ENCODE data around the gene COMMD2.

COMMD2 gene

DNA sequence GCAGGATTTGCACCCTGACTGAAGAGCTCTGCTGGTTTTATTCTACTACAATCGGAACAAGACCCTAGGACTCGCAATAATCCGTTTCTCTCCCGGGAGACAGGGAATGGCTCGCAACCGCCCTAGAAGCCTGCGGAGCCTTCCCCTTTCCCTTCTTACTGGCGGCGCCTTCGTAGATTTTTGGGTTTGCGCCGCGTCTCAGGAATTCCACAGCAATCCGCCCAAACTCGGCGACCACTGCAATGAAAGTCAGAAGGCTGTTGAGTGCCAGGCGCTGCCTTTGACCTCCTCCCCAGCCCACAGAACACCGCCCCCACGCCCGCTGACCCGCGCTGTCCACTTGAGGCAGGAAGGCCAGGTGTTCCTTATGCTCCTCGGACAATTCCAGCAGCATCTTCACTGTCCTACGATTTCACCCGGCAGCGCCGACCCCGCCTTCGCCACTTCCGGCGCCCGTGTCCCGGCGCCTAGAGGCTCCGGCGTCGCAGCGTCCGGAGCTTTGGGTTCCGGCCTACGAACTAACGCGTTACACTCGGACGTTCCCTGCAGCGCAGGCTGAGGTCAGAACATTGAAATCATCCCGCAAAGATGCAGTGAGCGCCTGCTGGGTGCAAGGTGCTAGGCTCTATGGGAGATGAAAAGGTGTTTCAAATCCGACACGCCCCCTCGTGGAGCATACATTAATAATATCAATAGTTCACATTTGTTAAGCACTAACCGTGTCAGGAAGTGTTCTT lies at the start of gene COMMD2:
Gene COMMD2 (minus strand): TSS at position 439 of the 737 bp plus-strand sequence. CDS start 45 bp downstream, at position 394.
- FAIRE-seq, result peak; percentile 97
- DNase-seq (ENCODE audit: insufficient read length, low spot score), result peak; percentile 62

DNA sequence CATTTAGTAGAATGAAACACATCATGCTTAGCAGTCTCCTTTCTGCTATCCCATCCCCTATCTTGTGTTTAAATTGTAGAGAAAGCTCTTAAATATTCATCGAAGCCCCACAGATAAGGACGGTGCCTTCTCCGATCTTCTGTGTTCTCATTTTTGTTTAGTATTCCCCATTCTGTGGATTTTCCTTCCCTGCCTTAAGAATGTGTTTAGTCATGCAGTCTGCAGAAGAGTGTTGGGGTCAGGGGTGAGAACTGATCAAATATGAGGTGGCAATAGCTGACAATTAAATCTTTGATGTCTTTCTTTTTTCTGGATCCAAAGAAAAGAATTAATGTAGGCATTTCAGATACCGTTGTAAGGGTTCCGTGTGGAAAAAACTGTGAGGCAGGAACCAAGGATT lies 49.4 kb upstream of the COMMD2 start:
- no peak for FAIRE-seq
- no peak for DNase-seq (ENCODE audit: insufficient read length, low spot score)

DNA sequence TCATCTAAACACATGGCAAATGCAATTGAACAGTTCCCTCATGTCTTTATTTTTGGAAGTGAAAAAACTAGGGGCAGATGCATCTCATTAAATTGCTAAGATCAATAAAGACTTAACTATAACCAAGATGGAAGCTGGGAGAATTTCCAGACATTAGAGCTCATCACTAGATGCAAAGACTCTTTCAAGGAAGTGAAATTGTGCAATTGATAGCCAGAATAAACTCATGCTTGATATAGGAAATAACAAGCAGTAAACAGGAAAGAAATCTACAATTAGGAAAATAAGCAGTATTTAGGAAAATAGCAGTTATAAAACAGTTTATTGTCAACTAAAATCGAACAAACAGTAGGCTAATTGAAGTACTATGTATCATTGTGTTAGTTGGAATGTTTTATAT lies 48.9 kb upstream of the COMMD2 start:
- FAIRE-seq (no peak), DNase-seq (ENCODE audit: insufficient read length, low spot score) (no peak)

DNA sequence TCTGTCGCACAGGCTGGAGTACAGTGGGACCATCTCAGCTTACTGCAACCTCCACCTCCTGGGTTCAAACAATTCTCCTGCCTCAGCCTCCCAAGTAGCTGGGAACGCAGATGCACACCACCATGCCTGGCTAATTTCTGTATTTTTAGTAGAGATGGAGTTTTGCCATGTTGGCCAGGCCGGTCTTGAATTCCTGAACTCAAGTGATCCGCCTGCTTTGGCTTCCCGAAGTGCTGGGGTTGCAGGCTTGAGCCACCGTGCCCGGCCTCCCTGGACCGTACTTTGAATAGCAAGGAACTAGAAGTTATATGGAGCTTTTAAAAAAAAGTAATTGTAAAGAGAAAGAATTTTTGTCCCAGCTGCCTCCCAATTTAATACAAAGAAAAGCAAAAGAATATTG lies 48.4 kb upstream of the COMMD2 start:
- FAIRE-seq (no peak), DNase-seq (ENCODE audit: insufficient read length, low spot score) (no peak)

DNA sequence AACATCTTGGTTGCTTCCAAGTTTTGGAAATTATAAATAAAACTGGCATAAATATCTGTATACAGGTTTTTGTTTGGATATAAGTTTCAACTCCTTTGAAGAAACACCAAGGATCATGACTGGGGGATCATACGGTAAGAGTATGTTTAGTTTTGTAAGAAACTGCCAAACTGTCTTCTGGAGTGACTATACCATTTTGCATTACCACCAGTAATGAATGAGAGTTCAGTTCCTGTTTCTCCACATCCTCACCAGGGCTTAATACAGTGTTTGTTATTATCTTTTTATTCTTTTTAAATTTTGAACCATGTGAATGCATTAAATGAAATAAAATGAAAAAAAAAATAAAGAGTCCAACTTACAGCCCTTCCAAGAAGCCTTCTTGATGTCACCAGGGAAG lies 43.7 kb upstream of the COMMD2 start:
- DNase-seq (ENCODE audit: insufficient read length, low spot score), result no peak
- FAIRE-seq, result no peak

DNA sequence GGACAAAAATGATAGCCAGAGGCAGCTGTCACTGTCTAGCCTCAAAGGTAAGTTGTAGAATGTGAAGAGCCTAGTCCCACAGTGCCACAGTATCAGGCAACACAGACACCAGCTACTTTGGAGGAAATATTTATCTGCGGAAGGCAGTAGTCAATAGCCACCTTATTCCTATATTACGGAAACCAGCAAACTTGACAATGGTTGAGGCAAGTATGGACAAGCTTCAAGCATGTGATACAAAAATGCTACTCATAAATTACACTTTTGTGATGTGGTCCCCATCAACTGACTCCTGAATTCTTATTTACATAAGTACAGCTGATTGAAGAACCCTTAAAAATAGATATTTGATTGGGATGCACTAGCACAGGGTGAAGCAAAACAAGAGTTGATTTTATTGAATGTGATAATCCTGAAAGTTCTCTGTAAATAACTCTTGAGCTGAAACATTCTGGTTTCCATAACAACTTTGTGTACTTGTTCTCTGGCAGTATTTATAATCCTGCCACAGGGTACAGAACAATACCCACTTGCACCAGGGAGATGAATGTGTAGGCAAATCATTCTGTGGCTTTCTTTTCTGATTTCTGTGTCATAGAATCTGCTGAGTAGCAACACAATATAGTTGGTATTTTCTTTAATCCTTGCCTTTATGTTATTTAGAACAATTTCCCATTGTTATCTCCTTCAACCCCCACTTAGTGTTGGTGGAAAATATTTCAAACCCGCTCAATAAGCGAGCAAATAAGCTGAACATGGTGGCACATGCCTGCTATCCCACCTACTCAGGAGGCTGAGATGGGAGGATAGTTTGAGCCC lies 40.4 kb upstream of the COMMD2 start, which contains the start of gene ANKUB1:
Gene ANKUB1 (minus strand): TSS at position 103 of the 819 bp plus-strand sequence. CDS start 188 bp downstream, outside the sequence.
- DNase-seq (ENCODE audit: insufficient read length, low spot score) (no peak), FAIRE-seq (no peak)

DNA sequence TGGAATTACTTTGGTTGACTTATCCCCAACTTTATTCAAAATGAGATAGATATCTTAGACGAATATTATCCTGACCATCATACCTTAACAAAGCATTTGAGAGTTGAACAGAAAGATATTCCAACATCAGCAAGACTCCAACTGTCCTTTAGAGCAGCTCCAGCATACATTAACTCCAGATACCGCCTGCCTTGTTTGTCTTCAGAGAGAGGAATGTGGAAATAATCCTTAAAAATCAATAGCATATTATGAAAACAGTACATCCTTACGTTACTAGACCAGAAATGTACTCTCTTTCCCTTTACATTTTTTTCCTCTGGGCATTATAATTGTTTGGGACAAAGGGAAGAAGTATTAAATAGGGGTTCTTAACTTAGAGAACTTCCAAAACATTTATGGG lies 38.4 kb upstream of the COMMD2 start:
- FAIRE-seq (no peak), DNase-seq (ENCODE audit: insufficient read length, low spot score) (no peak)

DNA sequence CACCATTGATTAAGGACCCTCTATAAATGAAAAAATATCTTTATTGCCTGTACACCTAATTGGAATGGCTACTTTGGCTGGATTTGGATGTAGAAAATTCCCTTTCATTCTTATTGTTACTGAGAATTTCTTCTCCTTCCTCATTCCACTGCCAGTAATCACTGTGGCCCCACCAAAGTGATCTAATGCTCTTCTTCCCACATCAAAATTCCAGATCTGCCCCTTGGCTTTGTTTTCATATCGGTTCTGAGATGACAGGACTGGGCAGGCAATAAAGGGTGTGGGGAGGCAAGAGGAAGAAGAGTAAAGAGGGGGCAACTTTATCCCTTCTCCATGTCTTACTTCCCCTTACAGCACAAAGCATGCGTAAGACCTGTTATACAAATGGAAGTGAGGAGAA lies 38.0 kb upstream of the COMMD2 start:
- FAIRE-seq, result no peak
- DNase-seq (ENCODE audit: insufficient read length, low spot score), result no peak

DNA sequence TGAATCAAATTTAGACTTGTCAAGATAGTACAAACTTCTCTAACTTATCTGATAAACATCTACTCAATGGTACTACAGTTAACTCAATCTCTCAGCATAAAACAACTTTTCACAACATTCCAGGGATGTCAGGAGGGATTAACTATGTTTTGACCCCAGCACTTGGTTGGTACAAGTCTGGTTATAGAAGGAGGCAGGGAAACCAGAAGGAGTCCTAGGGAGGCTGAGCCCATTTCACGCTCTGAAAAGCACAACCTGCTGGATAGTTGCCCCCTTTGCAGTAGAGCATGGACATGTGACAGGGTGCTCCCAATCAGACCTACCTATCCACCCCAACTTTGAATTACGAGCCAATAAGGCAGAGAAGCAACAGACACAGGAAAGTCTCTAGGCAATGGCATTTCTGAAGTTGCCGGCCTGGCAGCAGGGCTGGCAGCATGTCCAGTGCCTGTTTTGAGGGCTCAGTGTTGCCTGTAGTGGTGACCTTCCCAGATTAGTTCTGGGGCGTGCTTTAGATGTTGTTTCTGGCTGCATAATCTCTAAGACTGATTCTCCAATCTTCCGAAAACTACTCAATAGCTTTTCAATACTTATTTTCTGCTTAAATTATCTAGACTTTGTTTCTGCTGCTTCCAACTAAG lies 31.9 kb upstream of the COMMD2 start:
- FAIRE-seq, result no peak
- no peak for DNase-seq (ENCODE audit: insufficient read length, low spot score)

DNA sequence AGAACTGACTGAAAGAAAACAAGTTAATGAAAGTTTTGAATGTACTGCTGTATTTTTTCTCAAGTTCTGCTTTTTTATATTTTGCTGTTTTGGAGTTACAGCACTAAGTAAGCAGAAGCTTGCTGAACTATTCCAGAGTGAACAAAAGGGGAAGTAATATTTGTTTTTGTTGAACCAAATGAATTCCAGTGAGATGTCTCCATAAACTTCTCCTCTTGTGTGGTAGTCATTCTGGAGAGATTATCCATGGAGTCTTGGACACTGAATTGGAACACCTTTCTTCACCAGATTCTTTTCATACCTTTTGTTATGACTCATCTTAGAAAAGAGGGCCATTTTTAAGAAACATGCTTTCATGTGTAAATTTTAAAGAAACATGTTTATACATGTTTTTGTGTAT lies 31.3 kb upstream of the COMMD2 start:
- FAIRE-seq, result no peak
- no peak for DNase-seq (ENCODE audit: insufficient read length, low spot score)

DNA sequence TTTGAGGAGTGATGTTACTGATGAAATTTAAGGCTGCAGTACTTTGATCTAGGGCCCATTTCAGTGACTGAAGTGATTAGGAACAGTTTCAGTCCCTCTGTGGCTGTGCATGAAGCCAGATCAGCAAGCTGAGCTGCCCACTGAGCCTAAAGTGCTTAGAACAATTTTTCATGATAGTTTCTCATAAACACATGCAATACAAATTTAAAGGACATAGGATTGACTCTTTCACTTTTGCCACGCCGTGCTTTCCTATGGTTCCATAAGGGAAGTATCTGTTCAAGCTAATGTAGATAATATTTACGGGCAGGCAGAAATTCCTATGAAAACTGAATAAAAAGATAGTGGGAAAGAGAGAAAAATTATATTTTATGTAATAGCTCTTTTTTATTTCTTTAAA lies 29.5 kb upstream of the COMMD2 start:
- FAIRE-seq (no peak), DNase-seq (ENCODE audit: insufficient read length, low spot score) (no peak)

DNA sequence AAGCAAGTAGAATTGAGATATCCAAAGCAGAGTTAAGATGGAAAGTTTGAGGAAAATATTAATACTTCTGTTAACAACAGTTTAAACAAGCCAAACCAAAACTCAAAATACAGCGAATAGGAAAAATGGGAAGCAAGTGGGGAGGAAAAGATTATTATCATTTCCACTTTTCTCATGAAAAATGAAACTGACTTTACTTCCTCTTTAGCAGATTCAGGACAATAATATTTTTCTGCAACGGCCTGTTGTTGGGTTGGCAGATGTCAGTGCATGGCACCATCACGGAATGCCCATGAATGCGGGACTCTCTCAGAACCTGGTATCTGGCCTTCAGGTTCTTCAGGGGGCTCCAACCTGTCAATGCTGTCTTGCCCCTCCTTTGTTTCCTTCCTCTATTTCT lies 28.9 kb upstream of the COMMD2 start:
- no peak for DNase-seq (ENCODE audit: insufficient read length, low spot score)
- peak; percentile 4 for FAIRE-seq

DNA sequence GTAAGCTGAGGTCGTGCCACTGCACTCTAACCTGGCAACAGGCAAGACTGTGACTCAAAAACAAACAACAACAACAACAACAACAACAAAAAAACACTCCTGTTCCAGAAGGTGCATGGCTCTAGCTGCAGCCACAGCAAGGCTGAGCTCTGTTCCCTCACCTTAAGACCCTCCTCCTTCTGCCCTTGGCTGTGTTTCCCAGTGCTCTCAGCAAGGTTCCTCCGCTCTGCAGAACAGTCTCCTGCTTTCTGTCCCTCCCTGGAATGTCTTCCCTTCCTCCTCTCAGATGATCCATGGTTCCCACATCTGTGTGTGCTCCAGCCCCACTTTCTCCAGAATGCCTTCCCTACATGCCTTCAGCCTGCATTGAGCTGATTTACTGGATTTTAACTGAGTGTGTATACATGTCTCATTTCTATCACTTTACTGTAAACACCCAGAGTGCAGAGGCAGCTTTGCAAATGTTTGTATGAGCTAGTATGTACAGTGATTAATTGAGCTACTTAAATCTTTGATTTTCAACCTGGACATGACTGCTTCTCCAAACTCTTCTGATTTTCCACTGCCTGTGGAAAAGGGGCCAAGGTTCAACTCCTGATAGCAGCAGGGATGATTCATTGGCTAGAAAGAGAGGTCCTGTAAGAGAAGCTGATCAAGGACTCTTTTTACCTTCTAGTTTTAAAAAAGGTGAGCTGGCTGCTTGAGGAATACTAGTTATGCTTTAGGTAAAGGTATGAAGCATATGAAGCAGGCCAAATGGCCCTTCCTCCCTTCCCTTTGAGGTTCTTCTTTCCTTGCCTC lies 25.3 kb upstream of the COMMD2 start:
- FAIRE-seq (no peak), DNase-seq (ENCODE audit: insufficient read length, low spot score) (no peak)

DNA sequence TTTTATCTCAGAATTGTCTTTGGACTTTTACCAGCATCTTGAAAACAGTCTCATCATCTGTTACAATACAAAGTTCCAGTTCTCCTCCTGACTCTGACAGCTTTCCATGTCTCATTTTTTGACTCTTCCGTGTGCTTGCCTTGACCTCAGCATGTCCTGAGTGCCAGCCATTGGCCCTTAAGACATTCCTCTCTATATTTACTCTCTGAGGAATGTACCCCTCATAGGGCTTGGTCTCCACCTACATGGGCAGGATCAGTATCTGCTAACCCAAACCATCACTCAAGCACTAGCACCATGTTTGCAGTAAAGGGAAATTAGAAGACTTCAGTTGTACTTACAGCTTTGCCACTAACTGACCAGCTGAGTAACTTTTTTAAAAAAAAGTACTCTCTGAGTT lies 23.9 kb upstream of the COMMD2 start:
- DNase-seq (ENCODE audit: insufficient read length, low spot score) (no peak), FAIRE-seq (no peak)

DNA sequence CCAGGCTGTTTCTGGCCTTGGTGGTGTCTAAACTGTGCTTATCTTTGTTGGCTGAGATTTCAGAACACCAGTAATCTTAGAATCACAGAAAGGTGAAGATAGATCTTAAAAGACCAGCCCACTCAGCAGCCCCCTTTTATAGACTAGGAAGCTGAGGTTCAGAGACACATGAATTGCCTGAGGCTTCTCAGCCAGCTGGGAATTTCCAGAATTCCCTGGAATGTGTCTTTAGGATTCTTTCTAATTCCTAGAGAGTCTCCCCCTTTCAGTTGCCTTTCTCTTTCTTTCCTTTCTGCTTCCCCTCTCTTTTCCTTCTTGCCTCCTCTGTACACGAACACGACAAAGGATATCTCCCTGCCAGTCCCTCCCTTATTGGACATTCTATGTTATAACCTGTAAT lies 20.6 kb upstream of the COMMD2 start:
- FAIRE-seq (no peak), DNase-seq (ENCODE audit: insufficient read length, low spot score) (no peak)

DNA sequence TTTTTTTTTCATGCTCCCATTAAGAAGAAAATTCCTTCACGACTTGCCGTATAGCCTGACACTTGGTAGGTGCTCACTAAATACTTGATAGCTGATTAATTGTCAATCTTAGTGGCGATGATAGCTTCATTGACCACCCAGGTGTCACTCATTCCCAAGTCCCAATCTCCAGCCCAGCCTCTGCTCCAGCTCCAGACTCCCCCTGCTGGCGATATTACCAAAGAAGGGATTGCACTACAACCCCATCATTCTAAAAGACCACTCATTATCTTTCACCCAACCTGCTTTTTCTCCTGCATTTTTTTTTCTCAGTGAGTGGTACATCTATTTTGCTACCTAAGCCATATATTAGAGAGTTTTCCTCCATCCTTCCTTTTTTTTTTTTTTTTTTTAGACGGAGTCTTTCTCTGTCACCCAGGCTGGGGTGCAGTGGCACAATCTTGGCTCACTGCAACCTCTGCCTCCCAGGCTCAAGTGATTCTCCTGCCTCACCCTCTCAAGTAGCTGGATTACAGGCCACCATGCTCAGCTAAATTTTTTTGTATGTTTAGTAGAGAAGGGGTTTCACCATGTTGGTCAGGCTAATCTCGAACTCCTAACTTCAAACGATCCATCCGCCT lies 19.5 kb upstream of the COMMD2 start:
- FAIRE-seq (peak; percentile 56), DNase-seq (ENCODE audit: insufficient read length, low spot score) (peak; percentile 20)

DNA sequence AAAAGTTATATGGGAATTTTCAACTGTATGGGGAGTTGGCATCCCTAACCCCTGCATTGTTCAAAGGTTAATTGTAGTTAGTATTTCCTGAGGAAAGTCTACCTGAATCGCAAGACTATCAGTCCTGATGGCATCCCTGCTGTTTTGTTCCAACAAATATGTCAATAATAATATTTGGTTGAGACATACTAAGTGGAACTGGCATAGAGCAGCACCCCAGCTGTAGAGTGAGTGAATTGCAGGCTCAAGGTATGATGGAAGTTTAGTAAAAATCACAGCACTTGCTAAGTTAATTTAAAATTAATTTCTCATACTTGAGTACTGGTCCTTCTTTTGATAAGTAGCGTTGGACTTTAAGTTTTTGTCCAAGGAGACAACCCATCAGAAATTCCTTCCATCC lies 18.0 kb upstream of the COMMD2 start:
- FAIRE-seq (no peak), DNase-seq (ENCODE audit: insufficient read length, low spot score) (no peak)

DNA sequence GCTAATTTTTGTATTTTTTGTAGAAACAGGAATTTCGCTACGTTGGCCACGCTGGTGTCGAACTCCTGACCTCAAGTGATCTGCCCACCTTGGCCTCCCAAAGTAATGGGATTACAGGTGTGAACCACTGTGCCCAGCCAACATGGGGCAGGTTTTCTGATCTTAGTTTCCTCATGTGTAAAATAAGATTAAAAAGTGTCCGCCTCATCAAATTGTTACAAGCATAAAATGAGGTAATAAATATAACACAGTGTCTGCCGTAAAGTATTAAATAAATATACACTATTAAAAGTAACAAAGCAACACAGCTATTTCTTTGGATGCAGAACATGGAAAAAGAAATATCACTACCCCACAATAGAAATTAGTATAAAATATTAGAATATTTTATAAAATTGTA lies 16.4 kb upstream of the COMMD2 start:
- FAIRE-seq, result no peak
- no peak for DNase-seq (ENCODE audit: insufficient read length, low spot score)

DNA sequence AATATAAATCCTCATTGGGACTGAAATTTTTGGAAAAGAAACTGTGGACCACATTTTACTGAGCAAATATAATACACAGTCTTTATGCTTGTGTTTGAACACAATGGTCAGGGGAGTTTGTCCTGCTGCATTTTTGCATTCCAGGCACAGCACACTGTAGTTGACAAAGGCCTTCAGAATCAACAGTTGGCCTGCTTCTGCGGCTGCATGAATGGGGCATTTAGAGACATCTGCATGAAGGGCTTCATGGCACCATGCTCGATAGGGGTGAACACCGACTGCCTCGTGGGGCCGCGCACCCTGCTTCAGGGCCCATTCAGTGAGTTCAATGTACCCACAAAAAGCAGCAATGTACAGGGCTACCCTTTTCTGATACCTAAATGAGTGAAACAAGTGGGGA lies 15.4 kb upstream of the COMMD2 start:
- DNase-seq (ENCODE audit: insufficient read length, low spot score), result no peak
- FAIRE-seq, result no peak

DNA sequence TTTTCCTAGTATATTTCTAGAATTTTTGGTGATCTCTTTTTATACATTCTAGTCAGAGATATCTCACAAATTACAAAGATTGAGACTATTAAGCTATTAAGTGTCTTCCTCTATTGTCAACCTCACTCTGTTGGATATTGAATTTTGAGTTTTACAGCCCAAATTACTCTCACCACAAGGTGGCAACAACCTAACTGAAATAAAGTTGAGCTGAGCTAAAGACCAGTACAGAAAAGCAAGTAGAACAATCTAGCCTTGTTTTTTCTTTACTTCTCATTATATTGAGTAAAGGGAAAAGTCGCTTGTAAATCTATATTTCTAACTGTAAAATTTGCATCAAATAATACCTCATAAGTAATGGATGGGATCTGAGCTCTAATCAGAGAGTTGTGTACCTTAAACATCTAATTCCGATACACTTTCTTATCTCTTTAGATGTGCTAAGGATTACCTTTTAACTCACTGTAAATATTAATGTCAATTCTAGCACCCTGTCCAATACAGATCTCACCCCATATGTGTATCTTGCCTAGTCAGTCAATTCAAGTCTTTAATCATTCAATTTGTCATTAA lies 13.6 kb upstream of the COMMD2 start:
- FAIRE-seq, result peak; percentile 21
- no peak for DNase-seq (ENCODE audit: insufficient read length, low spot score)
